ENCODE results near the gene RHBDD2. TPM values are rescaled to one million over a fixed set of nuclear protein-coding genes. Genes with fewer than 3 reads are reported as not detected.
A peak's percentile ranks its signal among the peaks of the same experiment; 100 is the strongest.
"Not testable (repeated sequence)": the region's sequence is repeated elsewhere in the genome, so short reads cannot be mapped to it uniquely, and the experiment has no call there.

The RHBDD2 gene
- total RNA-seq = 10 to 100 TPM; 35.5 to 76.9 (median 57.6) TPM

GRCh38 chr7:75878769-75879611, at the start of gene RHBDD2:
Gene RHBDD2 (plus strand): TSS chr7:75879034. CDS start chr7:75879083, 49 bp downstream.
- peak within 1 kb of the TSS; percentile 84 to 91 (median 86) for H3K27ac ChIP-seq
- peak; percentile 95 to 99 (median 98) for DNase-seq

GRCh38 chr7:75829656-75830055, 49.2 kb upstream of the RHBDD2 start:
- not testable (repeated sequence) for H3K27me3 ChIP-seq, H3K4me1 ChIP-seq, H3K4me3 ChIP-seq, H3K9me3 ChIP-seq, H3K36me3 ChIP-seq, H3K27ac ChIP-seq
- peak in 2 of 3 donors; percentile 57 to 59 for DNase-seq

More at GRCh38 chr7:75878769-75879611, at the start of gene RHBDD2:
- peak in 3 of 6 experiments; percentile 9 to 44 (median 41) for TF ChIP-seq CTCF (IDR thresholded peaks at IDR 0.05)
- TF ChIP-seq POLR2A (IDR thresholded peaks at IDR 0.05) = peak; percentile 95 to 97
- H3K4me1 ChIP-seq = peaks cover 0 to 30% (median 6%) of the 10 kb centered on the region in 4 donors
- peak within 1 kb of the TSS; percentile 76 to 92 (median 90) for H3K4me3 ChIP-seq
- H3K27me3 ChIP-seq = no peaks in the 10 kb centered on the region
- peaks cover 0 to 28% (median 0%) of the 10 kb centered on the region in 3 donors for H3K36me3 ChIP-seq
- no peaks in the 10 kb centered on the region for H3K9me3 ChIP-seq

- no peak for DNase-seq
- Histone ChIP-seq H3K27ac (no peak overlapping the region), H3K4me3 (no peak overlapping the region), H3K36me3 (no peaks in the 10 kb centered on the region), H3K27me3 (no peaks in the 10 kb centered on the region), H3K4me1 (no peaks in the 10 kb centered on the region), H3K9me3 (no peaks in the 10 kb centered on the region)
- no peak for TF ChIP-seq CTCF (IDR thresholded peaks at IDR 0.05)
- TF ChIP-seq POLR2A (IDR thresholded peaks at IDR 0.05) = no peak
These were observed 47.9 kb upstream of the RHBDD2 start for GRCh38 chr7:75830978-75831377.

- not testable (repeated sequence) for H3K27ac ChIP-seq, H3K27me3 ChIP-seq, DNase-seq, H3K4me3 ChIP-seq, H3K9me3 ChIP-seq, H3K36me3 ChIP-seq, H3K4me1 ChIP-seq
These were observed 45.2 kb upstream of the RHBDD2 start for GRCh38 chr7:75833662-75834061.

- H3K4me1 ChIP-seq = no peaks in the 10 kb centered on the region
- no peaks in the 10 kb centered on the region for H3K36me3 ChIP-seq
- H3K27me3 ChIP-seq = no peaks in the 10 kb centered on the region
- TF ChIP-seq POLR2A (IDR thresholded peaks at IDR 0.05) (no peak), CTCF (IDR thresholded peaks at IDR 0.05) (no peak)
- no peak for DNase-seq
- no peaks in the 10 kb centered on the region for H3K9me3 ChIP-seq
- no peak overlapping the region for H3K4me3 ChIP-seq
- H3K27ac ChIP-seq = no peak overlapping the region
These were observed 43.0 kb upstream of the RHBDD2 start for GRCh38 chr7:75835688-75836285.

- H3K36me3 ChIP-seq = no peaks in the 10 kb centered on the region
- TF ChIP-seq CTCF (IDR thresholded peaks at IDR 0.05) = no peak
- TF ChIP-seq POLR2A (IDR thresholded peaks at IDR 0.05) = no peak
- no peaks in the 10 kb centered on the region for H3K4me1 ChIP-seq
- no peaks in the 10 kb centered on the region for H3K9me3 ChIP-seq
- H3K27ac ChIP-seq = no peak overlapping the region
- H3K27me3 ChIP-seq = no peaks in the 10 kb centered on the region
- no peak overlapping the region for H3K4me3 ChIP-seq
- no peak for DNase-seq
These were observed 42.0 kb upstream of the RHBDD2 start for GRCh38 chr7:75836798-75837197.

GRCh38 chr7:75838281-75838930, 40.4 kb upstream of the RHBDD2 start:
- not testable (repeated sequence) for DNase-seq, H3K27ac ChIP-seq, H3K27me3 ChIP-seq, H3K4me1 ChIP-seq, H3K36me3 ChIP-seq, H3K9me3 ChIP-seq, H3K4me3 ChIP-seq
